Esophagus muscularis mucosa (tissue), 4 donors: Measurements from ENCODE around the gene BICRA.

Source experiments
- EP300 ChIP-seq: sonication (generic); formaldehyde crosslinking; IDR thresholded peaks from one replicate; pipeline ENCODE4 v1.6.1; 2017; ENCODE audit warnings: antibody characterized with exemption
- POLR2A ChIP-seq: fragments of 450-650 bp; IDR thresholded peaks from one replicate; pipeline ENCODE4 v1.6.1; 2017; ENCODE audit warnings: antibody characterized with exemption, moderate library complexity, mild to moderate bottlenecking, low read depth
- POLR2AphosphoS5 ChIP-seq, 2 donors: sonication (generic); formaldehyde crosslinking; IDR thresholded peaks; one replicate each; pipeline ENCODE4 v1.6.1; 2017; ENCODE audit warnings: antibody characterized with exemption in 2 of 2
- TF ChIP-seq, protein P1 (sequence below), 3 experiments: fragments of 200-600 bp in 2 of 3; fragments of 450-650 bp in 1 of 3; sonication (generic) in 2 of 3; IDR thresholded peaks; one replicate each; pipeline ENCODE4 v1.5.1; 2017 to 2019; ENCODE audit warnings: antibody characterized with exemption in 3 of 3, mild to moderate bottlenecking in 2 of 3, moderate library complexity in 1 of 3

GRCh38 chr19:47595944-47596343 is 13.0 kb upstream of the BICRA start:
- TF ChIP-seq POLR2AphosphoS5 (IDR thresholded peaks at IDR 0.05) (no peak), POLR2A (no peak), EP300 (no peak)
- TF ChIP-seq, protein P1, sequence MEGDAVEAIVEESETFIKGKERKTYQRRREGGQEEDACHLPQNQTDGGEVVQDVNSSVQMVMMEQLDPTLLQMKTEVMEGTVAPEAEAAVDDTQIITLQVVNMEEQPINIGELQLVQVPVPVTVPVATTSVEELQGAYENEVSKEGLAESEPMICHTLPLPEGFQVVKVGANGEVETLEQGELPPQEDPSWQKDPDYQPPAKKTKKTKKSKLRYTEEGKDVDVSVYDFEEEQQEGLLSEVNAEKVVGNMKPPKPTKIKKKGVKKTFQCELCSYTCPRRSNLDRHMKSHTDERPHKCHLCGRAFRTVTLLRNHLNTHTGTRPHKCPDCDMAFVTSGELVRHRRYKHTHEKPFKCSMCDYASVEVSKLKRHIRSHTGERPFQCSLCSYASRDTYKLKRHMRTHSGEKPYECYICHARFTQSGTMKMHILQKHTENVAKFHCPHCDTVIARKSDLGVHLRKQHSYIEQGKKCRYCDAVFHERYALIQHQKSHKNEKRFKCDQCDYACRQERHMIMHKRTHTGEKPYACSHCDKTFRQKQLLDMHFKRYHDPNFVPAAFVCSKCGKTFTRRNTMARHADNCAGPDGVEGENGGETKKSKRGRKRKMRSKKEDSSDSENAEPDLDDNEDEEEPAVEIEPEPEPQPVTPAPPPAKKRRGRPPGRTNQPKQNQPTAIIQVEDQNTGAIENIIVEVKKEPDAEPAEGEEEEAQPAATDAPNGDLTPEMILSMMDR (IDR thresholded peaks at IDR 0.05), result no peak
